Measurements from ENCODE around the gene LZTR1.
"Not testable (repeated sequence)": the region's sequence is repeated elsewhere in the genome, so short reads cannot be mapped to it uniquely, and the experiment has no call there.

The LZTR1 gene

GRCh38 chr22:21033895-21034294 is 51.8 kb downstream of the LZTR1 start:
- no peak for DNase-seq (ENCODE audit: low read depth)

GRCh38 chr22:21034989-21035388 is 52.9 kb downstream of the LZTR1 start:
- DNase-seq (ENCODE audit: low read depth), result no peak

- no peak for DNase-seq (ENCODE audit: low read depth)
Observed at GRCh38 chr22:21038405-21038804, 56.3 kb downstream of the LZTR1 start.

- DNase-seq (ENCODE audit: low read depth), result not testable (repeated sequence)
Observed at GRCh38 chr22:21039158-21039557, 57.1 kb downstream of the LZTR1 start.

GRCh38 chr22:21041937-21042336 is 59.8 kb downstream of the LZTR1 start:
- peak; percentile 56 for DNase-seq (ENCODE audit: low read depth)

GRCh38 chr22:21042978-21043859 is 61.1 kb downstream of the LZTR1 start:
- DNase-seq (ENCODE audit: low read depth), result no peak

- DNase-seq (ENCODE audit: low read depth), result no peak
Observed at GRCh38 chr22:21043860-21044535, 61.9 kb downstream of the LZTR1 start.

- DNase-seq (ENCODE audit: low read depth), result no peak
Observed at GRCh38 chr22:21044931-21045584, 63.0 kb downstream of the LZTR1 start.

- DNase-seq (ENCODE audit: low read depth), result peak; percentile 46
Observed at GRCh38 chr22:21045585-21046294, 63.6 kb downstream of the LZTR1 start, which contains the start of gene LRRC74B. Gene LRRC74B (plus strand): TSS chr22:21045946. CDS start chr22:21045987, 41 bp downstream.

- DNase-seq (ENCODE audit: low read depth), result no peak
Observed at GRCh38 chr22:21047035-21047661, 65.1 kb downstream of the LZTR1 start.

GRCh38 chr22:21047730-21048129 is 65.6 kb downstream of the LZTR1 start:
- no peak for DNase-seq (ENCODE audit: low read depth)

- not testable (repeated sequence) for DNase-seq (ENCODE audit: low read depth)
Observed at GRCh38 chr22:21048448-21048847, 66.4 kb downstream of the LZTR1 start.
